ENCODE data around the gene RASGRP4.

The RASGRP4 gene

GRCh38 chr19:38449518-38449917 is 23.5 kb upstream of the RASGRP4 start:
- no peak for DNase-seq (ENCODE audit: low read depth in 4 of 4, low spot score in 1 of 4)

GRCh38 chr19:38448225-38448624 is 22.2 kb upstream of the RASGRP4 start:
- no peak for DNase-seq (ENCODE audit: low read depth in 4 of 4, low spot score in 1 of 4)

GRCh38 chr19:38445362-38445761 is 19.3 kb upstream of the RASGRP4 start:
- no peak for DNase-seq (ENCODE audit: low read depth in 4 of 4, low spot score in 1 of 4)

GRCh38 chr19:38444026-38444425 is 18.0 kb upstream of the RASGRP4 start:
- no peak for DNase-seq (ENCODE audit: low read depth in 4 of 4, low spot score in 1 of 4)

- no peak for DNase-seq (ENCODE audit: low read depth in 4 of 4, low spot score in 1 of 4)
Observed at GRCh38 chr19:38443458-38443999, 17.5 kb upstream of the RASGRP4 start.

- no peak for DNase-seq (ENCODE audit: low read depth in 4 of 4, low spot score in 1 of 4)
Observed at GRCh38 chr19:38442736-38443135, 16.7 kb upstream of the RASGRP4 start.

GRCh38 chr19:38441657-38442348 is 15.8 kb upstream of the RASGRP4 start:
- DNase-seq (ENCODE audit: low read depth in 4 of 4, low spot score in 1 of 4), result no peak

- no peak for DNase-seq (ENCODE audit: low read depth in 4 of 4, low spot score in 1 of 4)
Observed at GRCh38 chr19:38440592-38440991, 14.6 kb upstream of the RASGRP4 start.

GRCh38 chr19:38437917-38438316 is 11.9 kb upstream of the RASGRP4 start:
- DNase-seq (ENCODE audit: low read depth in 4 of 4, low spot score in 1 of 4), result no peak

GRCh38 chr19:38437295-38437694 is 11.3 kb upstream of the RASGRP4 start:
- DNase-seq (ENCODE audit: low read depth in 4 of 4, low spot score in 1 of 4), result no peak

GRCh38 chr19:38434549-38435051 is 8.6 kb upstream of the RASGRP4 start:
- DNase-seq (ENCODE audit: low read depth in 4 of 4, low spot score in 1 of 4), result no peak

- DNase-seq (ENCODE audit: low read depth in 4 of 4, low spot score in 1 of 4), result peak in 2 of 4 experiments; percentile 37 to 60
Observed at GRCh38 chr19:38433268-38433733, 7.3 kb upstream of the RASGRP4 start, which contains the start of gene RYR1. RYR1 (plus strand) TSS chr19:38433691; CDS start chr19:38433830, 139 bp downstream.

- DNase-seq (ENCODE audit: low read depth in 4 of 4, low spot score in 1 of 4), result no peak
Observed at GRCh38 chr19:38430931-38431330, 4.9 kb upstream of the RASGRP4 start.

GRCh38 chr19:38429811-38430156 is 3.8 kb upstream of the RASGRP4 start:
- no peak for DNase-seq (ENCODE audit: low read depth in 4 of 4, low spot score in 1 of 4)

- peak in 1 of 4 experiments; percentile 41 for DNase-seq (ENCODE audit: low read depth in 4 of 4, low spot score in 1 of 4)
Observed at GRCh38 chr19:38429055-38429810, 3.2 kb upstream of the RASGRP4 start.

- peak in 2 of 4 experiments; percentile 39 to 57 for DNase-seq (ENCODE audit: low read depth in 4 of 4, low spot score in 1 of 4)
Observed at GRCh38 chr19:38427035-38427677, 1.1 kb upstream of the RASGRP4 start.

GRCh38 chr19:38425222-38425809 is 703 bp downstream of the RASGRP4 start:
- DNase-seq (ENCODE audit: low read depth in 4 of 4, low spot score in 1 of 4), result no peak

- DNase-seq (ENCODE audit: low read depth in 4 of 4, low spot score in 1 of 4), result no peak
Observed at GRCh38 chr19:38424272-38424671, 1.7 kb downstream of the RASGRP4 start.

GRCh38 chr19:38422438-38422837 is 3.6 kb downstream of the RASGRP4 start:
- no peak for DNase-seq (ENCODE audit: low read depth in 4 of 4, low spot score in 1 of 4)

- DNase-seq (ENCODE audit: low read depth in 4 of 4, low spot score in 1 of 4), result no peak
Observed at GRCh38 chr19:38421856-38422255, 4.2 kb downstream of the RASGRP4 start.

GRCh38 chr19:38420935-38421334 is 5.1 kb downstream of the RASGRP4 start:
- no peak for DNase-seq (ENCODE audit: low read depth in 4 of 4, low spot score in 1 of 4)
